Islet of Langerhans (tissue), 1 donor: ENCODE data around the gene MAP4.

Experiments used
- FAIRE-seq: peaks from one replicate; lab custom pipeline; 2011; peaks lifted over from hg19 to GRCh38; lab: Jason Lieb, UNC

The MAP4 gene

DNA sequence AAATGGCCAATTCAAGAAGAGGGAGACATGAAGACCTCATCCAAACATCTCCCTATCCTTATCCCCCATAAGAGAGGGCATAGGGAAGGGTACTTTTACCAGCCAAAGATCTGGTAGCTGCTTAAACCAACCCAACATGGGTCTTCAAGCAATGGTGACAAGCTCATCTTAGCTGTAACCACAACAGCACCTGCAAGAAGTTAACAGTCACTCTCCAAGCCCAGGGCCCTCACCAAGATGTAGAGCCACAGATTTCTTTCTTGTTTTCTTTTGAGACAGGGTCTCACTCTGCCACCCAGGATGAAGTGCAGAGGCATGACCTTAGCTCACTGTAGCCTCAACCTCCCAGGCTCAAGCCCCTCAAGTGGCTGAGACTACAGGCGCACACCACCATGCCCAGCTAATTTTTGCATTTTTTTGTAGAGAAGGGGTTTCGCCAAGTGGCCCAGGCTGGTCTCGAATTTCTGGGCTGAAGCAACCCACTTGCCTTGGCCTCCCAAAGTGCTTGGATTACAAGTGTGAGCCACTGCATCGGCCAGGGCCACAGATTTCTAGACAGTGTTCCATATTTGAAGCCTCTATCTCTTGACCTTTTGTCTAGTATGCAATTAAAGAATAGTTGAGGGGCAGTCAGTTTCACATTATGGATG is 156.1 kb downstream of the MAP4 start:
- no peak for FAIRE-seq

DNA sequence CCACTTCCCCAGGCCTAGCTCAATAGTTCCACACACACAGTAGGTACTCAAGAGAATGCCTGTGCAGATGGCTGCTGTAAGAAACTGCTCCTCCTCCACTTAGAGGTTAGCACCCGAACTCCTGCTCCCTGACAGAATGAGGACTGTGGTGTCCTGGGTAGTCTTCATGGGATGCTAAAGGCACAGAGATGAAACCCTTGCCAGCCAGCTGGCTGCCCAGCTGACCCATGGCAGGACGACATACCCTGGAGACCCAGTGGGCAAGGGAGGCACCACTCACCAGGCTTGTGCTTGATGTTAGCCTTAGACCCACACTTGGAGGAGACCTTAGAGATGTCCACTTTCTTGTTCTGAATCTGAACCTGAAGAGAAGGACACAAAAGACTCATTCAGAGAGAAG is 159.1 kb downstream of the MAP4 start:
- FAIRE-seq, result no peak

DNA sequence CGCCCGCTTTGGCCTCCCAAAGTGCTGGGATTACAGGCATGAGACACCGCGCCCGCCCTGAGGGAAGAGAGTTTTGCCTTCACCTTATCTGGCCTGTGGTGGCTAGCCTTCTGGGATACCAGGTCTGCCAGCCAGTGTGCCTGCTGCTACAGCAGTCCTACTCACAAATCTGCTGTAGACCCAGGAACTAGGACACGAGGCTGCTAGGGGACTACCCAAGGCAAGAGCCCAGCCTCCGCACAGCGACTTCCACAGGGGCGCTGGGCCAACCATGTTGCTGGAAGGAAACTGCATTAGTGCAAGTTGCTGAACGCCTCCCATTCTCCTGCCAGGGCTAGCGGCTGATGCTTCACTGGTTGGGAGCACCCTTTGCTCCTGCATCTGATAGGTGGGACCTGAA is 159.5 kb downstream of the MAP4 start:
- FAIRE-seq, result no peak

- FAIRE-seq, result no peak
These were observed 160.5 kb downstream of the MAP4 start for GRCh38 chr3:47855461-47856383.

DNA sequence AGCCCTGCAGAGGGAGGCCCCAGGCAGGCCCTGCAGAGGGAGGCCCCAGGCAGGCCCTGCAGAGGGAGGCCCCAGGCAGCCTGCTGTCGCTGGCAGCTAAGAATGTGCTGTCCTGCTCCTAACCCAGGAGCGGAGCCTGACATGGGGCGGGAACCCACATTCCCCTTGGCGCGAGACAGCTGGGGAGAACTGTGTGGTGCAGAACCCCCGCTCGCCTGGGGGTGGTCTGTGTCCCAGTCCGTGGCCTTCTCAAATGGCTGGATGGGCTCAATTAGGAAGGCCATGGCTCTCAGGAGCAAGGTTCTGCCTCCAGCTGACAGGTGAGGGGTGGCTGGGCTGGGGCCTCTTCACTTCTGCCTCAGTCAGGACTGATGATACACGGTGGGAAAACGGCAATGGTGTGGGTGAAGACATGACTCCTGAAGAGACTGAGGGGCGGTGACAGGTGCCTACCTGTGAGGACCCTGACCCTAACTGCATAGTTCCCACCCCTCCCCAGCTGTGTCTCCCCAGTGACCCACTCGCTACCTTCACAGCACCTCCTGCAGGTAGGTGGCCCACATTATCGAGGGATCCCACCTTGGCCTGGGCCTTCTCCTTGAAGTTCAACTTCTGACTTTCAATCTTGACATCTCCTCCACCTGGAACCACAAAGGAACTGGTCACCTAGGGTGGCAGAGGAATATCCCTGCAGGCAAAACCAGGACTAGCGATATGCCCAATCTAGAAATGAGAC is 161.3 kb downstream of the MAP4 start:
- FAIRE-seq, result no peak

DNA sequence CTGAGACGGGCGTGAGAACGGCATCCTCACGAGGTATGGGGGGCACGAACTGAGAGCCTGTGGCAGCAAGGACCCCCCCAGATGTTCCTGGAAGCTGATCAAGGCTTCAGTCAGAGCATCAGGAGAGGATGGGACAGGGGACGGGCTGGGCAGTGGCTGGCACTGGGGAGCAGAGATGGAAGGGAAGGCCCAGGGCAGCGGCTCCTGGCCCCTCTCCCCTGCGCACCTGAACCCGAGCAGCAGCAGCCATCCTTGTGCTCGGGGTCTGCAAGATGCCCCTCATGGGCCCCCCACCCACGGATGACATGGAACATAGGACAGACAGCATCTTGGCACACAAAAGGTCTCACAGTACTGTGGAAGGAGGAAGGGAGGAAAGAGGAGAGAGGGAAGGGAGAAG is 161.9 kb downstream of the MAP4 start:
- FAIRE-seq, result no peak

- FAIRE-seq, result no peak
These were observed 163.3 kb downstream of the MAP4 start for GRCh38 chr3:47852604-47853602.

DNA sequence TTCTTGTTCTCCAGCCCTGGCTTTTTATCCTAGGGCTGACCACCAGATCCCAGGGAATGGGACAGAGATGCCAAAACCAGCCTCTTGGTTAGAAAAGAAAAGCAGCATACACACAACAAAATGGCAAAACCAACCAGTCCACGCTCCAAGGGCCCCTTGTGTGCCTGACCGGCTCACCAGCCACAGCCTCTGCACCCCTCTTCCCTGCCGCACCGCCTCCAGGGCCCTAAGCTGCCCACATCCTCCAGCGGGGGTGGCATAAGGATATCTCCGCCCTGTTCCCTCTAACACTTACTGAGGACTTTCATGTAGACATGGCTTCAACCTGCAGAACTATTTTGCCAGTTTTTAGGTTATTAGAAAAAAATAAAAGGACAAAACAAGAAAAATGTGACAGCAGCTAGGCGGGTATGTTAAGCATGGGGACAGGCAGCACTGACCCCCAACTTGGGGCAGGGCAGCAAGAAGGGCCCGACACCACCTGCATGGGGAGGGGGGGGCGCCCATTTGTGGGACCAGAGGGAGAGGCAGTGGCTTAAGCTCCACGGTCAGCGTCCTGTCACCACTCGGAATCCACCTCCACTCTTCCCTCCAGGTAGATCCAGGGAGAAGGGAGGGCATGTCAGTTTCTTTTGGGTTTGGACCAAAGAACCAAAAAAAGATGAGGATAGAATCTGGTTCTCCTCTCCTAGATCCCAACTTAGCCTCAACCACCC is 164.2 kb downstream of the MAP4 start:
- FAIRE-seq, result no peak

GRCh38 chr3:47850564-47851410 is 165.4 kb downstream of the MAP4 start:
- no peak for FAIRE-seq

DNA sequence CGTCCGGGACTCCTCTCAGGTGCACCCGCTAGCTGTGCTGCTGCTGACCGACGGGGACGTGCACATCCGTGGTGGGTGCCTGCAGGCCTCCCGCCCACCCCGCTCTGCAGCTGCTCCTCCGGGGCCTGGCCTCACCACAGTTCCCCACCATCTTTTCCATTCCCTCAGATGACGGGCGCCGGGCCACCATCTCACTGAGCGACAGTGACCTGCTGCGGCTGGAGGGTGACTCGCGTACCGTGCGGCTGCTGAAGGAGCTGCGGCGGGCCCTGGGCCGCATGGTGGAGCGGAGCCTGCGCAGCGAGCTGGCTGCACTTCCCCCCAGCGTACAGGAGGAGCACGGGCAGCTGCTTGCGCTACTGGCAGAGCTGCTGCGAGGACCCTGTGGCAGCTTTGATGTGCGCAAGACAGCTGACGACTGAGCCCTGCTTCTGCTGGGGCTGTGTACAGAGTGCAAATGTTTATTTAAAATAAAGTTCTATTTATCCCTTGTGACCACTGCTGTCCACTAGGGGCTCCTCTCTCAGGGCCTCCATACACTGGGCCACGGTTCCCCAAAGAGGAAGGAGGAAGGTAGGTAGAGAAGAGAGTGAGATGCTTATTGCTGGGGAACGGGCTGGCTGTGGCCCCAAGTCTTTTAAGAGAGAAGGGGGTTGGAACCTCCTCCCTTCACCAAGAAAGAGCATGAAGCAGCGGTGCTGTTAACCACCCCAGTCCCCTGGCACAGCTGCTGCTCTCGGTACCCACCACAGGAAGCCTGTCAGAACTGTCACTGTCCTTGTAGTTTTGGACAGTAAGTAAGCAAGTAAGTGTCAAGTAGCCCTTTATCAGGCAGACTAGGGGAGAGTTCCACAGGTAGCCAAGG is 166.3 kb downstream of the MAP4 start:
- no peak for FAIRE-seq

DNA sequence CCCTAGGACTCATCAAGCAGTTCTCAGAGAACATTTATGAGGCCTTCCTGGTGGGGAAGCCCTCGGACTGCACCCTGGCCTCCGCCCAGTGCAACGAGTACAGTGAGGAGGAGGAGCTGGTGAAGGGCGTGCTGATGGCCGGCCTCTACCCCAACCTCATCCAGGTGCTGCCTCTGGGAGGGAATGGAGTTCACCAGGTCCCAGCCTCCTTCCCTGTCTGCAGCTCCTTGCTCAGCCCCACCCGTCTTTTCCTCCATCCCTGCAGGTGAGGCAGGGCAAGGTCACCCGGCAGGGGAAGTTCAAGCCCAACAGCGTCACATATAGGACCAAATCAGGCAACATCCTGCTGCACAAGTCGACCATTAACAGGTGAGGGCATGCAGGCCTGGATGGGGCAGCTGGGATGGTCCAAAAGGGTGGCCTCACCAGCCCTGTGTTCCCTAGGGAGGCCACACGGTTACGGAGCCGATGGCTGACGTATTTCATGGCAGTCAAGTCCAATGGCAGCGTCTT is 167.0 kb downstream of the MAP4 start:
- FAIRE-seq, result no peak

- FAIRE-seq, result no peak
These were observed 167.6 kb downstream of the MAP4 start for GRCh38 chr3:47848599-47849117.

GRCh38 chr3:47847801-47848518 is 168.3 kb downstream of the MAP4 start:
- no peak for FAIRE-seq

DNA sequence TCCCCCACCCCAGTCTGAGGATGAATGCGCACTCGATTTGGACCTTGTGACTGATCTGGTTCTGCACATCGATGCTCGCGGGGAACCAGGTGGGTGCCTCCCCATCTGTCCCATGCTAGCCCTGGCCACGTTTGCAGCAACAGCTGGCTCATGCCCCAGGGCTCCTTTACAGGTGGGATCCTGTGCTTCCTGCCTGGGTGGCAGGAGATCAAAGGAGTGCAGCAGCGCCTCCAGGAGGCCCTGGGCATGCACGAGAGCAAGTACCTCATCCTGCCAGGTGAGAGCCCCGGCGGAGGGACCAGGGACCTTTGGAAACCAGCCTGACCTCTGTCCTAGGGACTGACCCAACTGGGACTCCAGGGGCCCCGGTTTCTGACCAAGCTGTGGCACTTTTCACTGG is 169.0 kb downstream of the MAP4 start:
- no peak for FAIRE-seq

DNA sequence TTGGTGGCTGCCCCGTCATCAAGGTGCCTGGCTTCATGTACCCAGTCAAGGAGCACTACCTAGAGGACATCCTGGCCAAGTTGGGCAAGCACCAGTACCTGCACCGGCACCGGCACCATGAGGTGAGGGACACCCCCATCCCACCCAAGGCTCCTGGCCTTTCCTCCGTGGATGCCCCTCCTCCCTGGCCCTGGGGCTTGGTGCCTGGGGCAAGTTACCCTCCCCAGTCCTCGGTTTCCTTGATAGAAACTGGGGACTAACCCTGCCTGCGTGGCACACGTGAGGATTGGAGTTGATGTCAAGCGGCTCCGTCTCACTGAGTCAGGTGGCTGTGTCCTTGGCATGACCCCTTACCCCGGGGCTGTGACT is 169.4 kb downstream of the MAP4 start:
- FAIRE-seq, result no peak

DNA sequence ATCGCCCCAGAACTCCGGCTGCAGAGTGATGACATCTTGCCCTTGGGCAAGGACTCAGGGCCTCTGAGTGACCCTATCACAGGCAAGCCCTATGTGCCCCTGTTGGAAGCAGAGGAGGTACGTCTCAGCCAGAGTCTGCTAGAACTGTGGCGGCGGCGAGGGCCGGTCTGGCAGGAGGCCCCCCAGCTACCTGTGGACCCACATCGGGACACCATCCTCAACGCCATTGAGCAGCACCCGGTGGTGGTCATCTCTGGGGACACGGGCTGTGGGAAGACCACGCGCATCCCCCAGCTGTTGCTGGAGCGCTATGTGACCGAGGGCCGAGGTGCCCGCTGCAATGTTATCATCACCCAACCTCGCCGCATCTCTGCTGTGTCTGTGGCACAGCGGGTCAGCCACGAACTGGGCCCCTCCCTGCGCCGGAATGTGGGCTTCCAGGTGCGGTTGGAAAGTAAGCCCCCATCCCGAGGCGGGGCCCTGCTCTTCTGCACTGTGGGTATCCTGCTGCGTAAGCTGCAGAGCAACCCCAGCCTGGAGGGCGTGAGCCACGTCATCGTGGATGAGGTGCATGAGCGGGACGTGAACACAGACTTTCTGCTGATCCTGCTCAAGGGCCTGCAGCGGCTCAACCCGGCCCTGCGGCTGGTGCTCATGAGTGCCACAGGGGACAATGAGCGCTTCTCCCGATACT is 169.9 kb downstream of the MAP4 start:
- FAIRE-seq, result no peak

GRCh38 chr3:47841786-47842349 is 174.3 kb downstream of the MAP4 start:
- no peak for FAIRE-seq
